ENCODE results near the gene NTM. TPM values are rescaled to one million over a fixed set of nuclear protein-coding genes. Genes with fewer than 3 reads are reported as not detected.

NTM gene
- total RNA-seq, 1 donor = 52.2 TPM

GRCh38 chr11:131841925-131842635 is 471.7 kb downstream of the NTM start:
- DNase-seq (ENCODE audit: low read depth) = no peak
- no peak for TF ChIP-seq CTCF (IDR thresholded peaks at IDR 0.05; ENCODE audit: insufficient read depth, low read length)

DNA sequence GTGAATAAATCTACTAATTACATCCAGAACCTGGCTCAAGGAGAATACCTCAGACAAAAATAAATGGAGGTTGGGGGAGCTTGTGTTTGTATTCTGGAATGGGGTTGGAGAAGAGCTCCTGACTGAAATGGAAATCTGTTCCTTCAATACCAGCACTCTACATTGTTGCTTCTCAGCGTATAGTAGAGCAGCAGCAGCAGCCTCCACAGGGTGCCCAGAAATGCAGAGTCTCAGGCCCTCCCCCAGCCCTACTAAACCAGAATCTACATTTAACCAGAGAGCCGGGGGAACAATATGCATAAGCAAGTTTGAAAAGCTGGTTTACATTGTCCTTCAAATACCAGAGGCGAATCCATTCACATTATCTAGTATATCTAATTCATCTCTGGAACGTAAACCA is 474.8 kb downstream of the NTM start:
- no peak for TF ChIP-seq CTCF (IDR thresholded peaks at IDR 0.05; ENCODE audit: insufficient read depth, low read length)
- no peak for DNase-seq (ENCODE audit: low read depth)

More at GRCh38 chr11:131841925-131842635, 471.7 kb downstream of the NTM start:
- no peak overlapping the region for H3K4me3 ChIP-seq (ENCODE audit: low read depth, low read length)

DNA sequence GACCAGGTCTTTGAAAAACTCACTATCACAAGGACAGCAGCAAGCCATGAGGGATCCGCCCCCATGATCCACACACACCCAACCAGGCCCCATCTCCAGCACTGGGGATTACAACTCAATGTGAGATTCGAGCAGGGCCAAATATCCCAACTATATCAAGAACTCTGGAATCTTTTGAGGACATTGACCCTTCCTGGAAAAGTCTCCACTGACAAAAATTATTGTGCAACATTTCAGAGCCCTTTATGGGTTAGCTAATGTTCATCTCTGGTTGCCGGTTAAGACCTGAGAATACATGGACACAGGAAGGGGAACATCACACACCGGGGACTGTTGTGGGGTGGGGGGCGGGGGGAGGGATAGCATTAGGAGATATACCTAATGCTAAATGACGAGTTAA is 479.1 kb downstream of the NTM start:
- H3K4me3 ChIP-seq (ENCODE audit: low read depth, low read length) = no peak overlapping the region
- no peak for DNase-seq (ENCODE audit: low read depth)
- TF ChIP-seq CTCF (IDR thresholded peaks at IDR 0.05; ENCODE audit: insufficient read depth, low read length) = no peak

More for the DNA sequence above, 474.8 kb downstream of the NTM start:
- H3K4me3 ChIP-seq (ENCODE audit: low read depth, low read length) = no peak overlapping the region

DNA sequence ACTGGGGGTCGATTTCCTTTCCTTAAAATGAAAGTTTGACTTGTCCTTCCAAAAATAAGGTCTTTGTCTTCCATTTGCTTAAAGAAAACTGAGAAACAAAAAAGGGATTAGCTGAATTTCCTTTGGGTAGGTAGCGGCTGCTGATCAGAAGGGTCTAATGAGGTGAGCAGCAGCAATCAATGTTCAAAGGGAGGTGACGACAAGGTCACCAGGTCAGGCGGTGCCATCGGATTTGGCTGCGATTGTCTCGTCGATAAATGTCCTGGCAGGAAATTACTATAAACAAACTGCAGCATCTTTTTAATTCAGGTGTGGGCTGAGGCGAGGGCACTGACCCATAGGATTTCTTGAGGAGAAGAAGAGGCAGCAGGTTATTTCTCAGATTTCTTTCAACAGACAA is 480.1 kb downstream of the NTM start:
- no peak for DNase-seq (ENCODE audit: low read depth)
- TF ChIP-seq CTCF (IDR thresholded peaks at IDR 0.05; ENCODE audit: insufficient read depth, low read length) = no peak
- no peak overlapping the region for H3K4me3 ChIP-seq (ENCODE audit: low read depth, low read length)

DNA sequence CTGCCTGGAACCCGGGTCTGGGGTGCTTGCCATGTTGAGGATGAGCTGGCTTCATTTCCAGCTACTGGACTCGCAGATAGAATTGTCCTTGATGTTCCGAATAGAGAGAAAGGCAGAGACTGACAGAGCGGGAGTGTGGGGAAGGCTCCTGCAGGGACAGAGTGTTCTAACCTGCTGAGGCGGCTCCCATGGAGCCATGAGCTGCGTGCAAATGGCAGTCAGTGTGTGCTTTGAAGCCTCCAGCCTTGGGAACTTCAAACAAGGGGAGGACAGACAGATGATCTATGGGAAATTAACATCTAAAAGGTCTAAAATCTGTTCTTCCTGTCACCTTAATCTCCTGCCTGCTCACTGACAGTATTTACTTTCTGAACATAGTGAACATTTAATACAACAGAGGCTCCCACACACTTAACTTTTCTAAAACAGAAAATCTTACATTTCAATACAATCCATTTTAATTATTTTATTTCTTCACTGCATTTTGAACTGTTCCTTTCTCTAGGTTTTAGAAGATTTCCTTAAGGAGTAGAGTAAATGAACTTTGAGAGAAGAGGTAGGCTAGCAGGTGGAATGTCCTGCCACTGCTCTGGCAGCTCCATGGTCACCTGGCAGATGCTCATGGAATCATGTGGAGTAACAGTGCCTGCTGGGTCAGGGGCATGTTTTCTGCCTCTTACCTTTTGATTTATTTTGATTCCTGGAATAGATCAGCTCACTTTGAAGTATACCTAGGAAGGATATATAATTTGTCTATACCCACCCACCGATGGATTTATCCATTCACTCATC is 481.7 kb downstream of the NTM start:
- no peak for DNase-seq (ENCODE audit: low read depth)
- TF ChIP-seq CTCF (IDR thresholded peaks at IDR 0.05; ENCODE audit: insufficient read depth, low read length) = no peak
- H3K4me3 ChIP-seq (ENCODE audit: low read depth, low read length) = no peak overlapping the region

DNA sequence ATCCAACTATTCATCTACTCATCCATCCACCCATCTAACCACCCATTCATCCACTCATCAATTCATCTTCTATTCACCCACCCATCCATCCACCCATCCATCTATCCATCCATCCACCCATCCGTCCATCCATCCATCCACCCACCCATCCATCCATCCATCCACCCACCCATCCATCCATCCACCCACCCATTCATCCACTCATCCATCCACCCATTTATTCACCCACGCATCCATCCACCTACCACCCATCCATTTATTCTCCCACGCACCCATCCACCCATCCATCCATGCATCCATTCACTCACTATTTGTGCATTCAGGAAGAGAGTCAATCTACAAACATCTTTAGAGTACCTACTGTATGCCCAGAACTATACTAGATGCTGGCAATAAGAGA is 482.3 kb downstream of the NTM start:
- H3K4me3 ChIP-seq (ENCODE audit: low read depth, low read length) = no peak overlapping the region
- DNase-seq (ENCODE audit: low read depth) = no peak
- no peak for TF ChIP-seq CTCF (IDR thresholded peaks at IDR 0.05; ENCODE audit: insufficient read depth, low read length)

Measured in fibroblast of the aortic adventitia (primary cell).